M059J (cell line): ENCODE results near the gene CFDP1. TPM values are rescaled to one million over a fixed set of nuclear protein-coding genes. Genes with fewer than 3 reads are reported as not detected.

ENCODE experiments used
- DNase-seq: peaks from one replicate; pipeline ENCODE4 v3.0.0-alpha.2; 2012; ENCODE audit warnings: low read depth
- total RNA-seq: library from RNA; depleted of rRNA; stranded (reverse); fragments of >200 nt; shearing (Covaris generic); gene quantifications from 2 replicates; pipeline ENCODE4 v1.2.3, GENCODE V29; 2014

CFDP1 gene
- total RNA-seq, 1 experiment from 2014 or later = 111 TPM

DNA sequence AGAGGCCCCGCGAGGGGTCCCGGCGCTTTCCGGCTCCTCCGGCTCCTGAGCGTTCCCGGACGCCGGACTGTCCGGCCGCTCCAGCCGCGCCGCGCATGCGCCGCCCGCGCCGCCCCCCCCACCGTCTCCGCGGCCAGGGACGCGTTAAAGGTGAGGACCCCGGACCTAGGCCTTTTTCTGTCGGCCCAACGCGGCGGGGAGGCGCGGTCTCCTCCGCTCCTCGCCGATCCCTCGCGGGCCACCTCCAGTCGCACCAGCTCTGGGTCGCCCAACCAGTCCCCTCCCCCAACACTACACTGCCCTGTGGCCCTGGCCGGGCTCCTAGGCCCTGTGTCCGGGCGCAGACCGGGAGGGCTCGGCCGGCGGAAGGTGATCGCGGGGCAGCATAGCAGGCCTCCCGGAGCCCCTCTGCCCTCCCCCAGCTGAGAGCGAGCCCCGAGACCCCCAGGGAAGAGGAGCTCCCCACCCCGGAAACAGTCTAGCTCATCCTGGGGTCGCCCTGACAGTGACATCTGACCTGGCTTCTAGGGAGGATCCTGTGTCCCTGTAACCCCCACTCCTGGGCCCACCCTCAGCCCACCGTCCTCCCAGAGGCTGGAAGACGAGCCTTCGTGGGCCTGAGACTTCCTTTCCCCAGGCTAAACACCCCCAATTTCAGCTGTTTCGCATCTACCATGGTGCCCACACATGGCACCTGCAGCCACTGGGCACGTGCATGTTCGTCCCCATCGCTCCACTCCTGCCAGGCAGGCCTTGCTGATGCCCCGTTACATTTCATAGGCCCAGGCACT lies 167.2 kb downstream of the CFDP1 start:
- DNase-seq = peak; percentile 77

DNA sequence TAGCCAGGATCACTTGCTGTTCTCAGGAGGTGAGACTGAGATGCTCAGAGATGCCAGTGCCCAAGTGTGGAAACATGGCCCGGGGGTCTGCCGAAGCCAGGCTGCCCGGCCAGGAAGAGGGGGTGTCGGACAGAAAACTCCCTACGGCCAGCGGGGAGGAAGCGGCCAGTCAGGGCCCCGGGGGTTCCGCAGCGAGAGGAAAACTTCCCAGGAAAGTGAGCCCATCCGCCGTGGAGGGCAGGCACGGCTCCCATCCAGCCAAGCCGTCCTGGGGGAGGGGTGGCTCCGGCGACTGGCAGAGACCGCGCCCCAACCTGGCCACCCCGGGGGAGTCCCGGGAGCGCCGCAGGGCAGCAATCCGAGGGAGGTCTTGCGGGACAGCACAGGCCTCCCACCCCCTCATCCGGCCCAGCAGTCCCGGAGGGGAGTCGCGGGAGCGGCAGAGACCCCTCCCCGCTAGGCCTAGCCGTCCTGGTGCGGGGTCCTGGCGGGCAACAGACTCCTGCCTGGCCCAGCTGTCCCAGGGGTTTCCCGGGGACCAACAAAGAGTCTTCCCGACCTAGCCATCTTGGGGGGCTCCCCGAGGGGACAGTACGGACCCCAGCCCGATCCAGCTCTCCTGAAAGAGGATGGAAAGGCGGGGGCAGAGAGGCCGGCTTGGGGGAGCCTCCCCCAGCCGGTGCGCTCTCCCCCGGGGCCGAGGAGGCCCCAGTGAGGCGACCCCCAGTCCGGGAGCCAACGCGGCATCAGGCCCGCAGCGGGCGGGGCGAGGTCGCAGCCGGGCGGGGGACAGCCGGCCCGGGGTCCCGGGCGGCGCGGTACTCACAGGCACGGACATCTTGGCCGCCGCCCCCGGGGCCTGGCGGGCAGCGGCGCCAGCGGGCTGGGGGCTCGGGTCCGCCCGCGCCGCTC lies 168.0 kb downstream of the CFDP1 start:
- DNase-seq = peak; percentile 60

DNA sequence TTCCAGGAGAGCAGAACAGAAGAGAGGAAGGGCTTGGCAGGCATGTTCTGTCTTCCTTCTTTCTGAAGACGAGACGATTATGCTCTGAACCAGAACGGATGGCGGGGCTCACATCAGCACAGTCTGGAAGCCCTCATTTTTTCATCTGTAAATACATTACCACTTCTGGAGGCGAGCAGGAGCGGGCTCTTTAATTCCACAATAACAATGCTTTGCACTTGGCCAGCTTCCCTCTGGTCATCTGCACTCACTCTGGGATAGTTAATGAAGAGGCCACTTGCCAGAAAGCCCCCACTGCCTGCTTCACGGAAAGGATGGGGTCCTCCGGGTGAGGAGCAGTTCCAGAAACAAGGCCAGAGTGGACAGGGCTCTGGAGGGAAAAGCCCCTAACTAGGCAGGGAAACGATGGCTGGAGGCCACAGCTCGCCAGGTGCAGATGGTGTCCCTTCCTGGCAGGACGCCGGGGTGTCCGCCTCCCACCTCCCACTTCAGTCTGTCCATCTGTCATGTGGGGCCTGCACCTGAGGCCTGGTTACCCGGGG lies 168.8 kb downstream of the CFDP1 start:
- peak; percentile 57 for DNase-seq

DNA sequence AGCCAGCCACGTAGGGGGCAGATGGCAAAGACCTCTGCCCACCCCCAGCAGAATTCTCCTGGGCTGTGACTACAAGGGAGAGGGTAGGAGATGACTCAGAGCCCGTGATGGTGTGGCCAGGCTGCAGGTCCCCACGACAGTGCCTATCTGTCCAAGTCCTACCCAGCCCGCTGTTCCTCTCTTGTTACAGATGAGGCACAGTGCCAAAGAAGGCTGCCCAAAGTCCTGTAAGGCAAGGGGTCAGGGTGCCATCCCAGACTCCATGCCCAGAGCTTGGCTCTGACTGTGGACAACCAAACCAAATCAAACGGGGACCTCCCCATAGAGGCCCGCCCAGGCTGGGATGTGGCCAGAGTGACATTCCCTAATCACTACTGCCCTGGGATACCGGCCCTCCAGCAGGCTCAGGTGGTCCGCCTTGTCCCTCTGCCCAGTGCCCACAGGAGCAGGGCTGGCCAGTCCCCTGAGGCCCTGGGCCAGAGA lies 169.3 kb downstream of the CFDP1 start:
- peak; percentile 87 for DNase-seq

DNA sequence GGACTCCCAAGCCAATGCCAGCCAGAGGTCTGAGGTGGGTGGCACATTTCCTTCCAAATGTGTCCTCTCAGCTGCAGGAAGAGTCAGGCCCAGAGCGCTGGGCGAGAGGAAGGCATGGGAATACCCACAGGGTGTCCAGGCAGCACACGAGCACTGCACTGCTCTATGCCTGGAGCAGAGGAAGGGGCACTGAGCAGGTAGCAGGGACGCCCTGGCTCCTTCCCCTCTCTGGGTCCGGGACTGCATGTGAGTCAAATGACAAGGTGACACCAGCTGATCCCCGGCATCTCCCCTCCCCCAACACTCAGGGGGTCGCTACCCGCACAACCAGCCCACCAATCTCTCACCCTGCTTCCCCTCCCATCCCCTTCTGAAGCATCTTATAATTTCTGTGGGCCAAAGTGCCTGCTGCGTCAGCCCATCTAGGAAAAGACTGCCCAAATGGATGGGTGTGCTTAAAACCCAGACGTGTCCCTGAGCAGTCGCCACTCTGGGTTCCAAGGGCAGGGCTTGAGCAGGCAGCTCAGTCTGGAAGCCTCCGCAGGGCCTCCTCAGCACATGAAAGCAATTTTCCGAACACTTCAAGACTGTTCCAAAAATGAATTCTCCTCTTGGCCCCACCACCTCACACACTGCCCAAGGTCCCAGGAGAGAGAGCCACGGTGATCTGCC lies 169.9 kb downstream of the CFDP1 start:
- no peak for DNase-seq

DNA sequence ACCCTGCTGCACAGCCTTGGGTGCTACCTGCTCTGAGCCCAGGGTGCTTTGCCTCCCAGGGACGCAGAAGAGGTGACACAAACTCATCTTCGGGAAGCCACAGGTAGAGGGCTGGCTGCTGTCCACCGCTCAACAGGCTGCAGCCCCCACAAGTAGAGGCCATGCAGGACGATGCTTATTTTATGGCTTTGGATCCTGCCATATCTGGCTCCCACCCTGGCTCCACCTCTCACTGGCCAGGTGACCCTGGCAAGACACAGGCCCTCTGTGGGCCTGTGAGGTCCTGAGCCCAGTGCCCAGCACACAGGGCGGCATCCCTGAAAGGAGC lies 170.5 kb downstream of the CFDP1 start:
- no peak for DNase-seq

DNA sequence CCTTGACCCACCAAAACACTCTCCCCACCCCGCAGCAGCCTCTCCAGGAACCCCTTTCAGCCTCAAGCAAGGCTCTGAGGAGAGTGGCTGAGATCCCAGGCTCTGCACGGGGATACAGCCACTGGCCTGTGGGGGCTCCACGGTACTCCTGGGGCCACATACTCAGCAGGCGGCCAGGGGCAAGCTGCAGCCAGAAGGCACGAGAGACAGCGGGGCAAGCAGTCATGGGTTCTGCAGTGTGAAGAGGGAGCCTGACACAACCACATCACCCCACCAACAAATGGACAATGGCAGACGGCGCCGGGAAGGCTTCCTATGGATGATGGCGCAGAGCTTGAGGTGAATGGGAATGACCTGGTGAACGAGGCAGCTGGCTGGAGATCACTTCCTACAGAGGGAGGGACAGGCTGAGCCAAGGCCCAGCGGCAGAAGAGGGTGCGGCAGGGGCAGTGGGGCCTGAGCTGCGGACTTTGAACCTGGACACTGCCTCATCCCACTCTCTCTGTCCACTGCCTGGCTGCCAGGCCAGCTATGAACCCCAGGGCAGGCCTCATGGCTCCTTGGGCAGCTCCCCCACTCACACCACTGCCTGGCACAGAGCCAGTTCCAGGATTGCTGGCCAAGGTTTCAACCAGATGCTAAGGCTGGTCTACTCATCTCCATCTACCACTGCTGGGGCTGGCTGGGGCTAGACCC lies 171.1 kb downstream of the CFDP1 start:
- DNase-seq = no peak

DNA sequence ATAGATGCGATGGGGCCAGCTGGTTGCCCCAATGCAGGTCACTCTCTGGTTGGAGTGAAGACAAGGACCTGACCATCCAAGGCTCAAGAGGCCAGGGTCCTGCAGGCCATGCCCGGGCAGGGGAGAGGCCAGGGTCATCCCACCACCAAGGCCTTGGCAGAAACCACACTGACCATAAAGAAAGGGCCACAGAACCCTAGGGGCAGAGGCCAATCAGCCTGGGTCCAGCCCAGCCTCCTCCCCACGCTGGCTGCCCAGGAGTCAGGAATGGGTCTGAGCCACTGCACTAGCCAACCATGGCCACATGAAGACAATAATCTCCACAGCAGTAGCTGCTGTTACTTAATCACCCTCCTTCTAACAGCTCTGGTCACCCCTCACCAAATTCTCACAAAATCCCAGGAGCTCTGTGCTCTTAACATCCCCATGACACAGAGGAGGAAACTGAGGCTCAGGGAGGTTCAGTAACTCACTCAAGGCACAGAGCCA lies 171.7 kb downstream of the CFDP1 start:
- no peak for DNase-seq

DNA sequence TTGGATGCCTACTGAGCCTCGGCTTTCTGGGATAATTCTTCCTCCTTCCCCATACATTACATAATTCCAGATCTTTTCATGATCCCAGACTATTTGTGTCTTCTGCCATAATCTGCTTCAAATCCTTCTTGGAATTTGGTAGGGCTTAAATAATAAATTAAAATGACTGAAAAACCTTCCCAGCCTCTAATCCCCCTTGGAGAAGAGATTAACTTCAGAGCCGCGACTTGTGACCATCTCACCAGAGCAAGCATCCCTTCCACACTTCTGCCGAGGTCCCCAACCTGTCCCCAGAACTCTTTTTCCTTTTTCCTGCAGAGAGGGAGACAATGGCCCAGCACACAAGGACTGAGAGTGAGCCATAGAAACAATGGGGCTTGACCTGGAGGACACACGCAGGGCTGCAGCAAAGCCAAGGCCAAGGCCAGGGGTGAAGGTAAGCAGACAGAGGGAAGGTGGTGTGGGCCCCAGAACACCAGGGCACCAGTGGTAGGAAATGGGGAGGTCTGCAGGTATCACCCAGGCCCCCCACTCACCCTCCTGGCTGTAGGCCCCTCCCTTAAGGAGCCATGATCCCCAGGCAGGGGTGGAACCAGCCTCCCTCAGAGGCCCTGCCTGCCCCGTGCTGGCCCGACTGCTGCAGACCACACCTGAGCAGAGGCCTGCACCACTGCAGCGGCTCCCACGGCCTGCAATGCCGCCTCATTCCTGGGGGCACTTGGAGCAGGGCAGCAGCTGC lies 172.3 kb downstream of the CFDP1 start:
- no peak for DNase-seq

DNA sequence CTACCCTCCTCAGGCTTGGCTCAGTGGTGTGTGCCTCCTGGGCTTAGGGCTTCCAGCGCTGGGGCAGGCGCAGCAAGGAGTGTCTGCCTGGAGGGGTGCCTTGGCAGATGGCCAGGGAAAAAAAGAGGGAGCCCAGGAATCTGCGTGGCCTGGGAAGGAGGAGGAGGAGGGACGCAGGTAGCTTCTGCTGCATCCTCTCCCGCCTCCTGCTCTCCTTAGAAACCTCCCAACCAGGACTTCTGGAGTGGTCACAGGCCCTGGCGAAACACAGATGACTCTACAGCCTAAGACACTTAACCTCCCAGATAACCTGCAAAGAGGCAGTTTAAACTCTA lies 174.5 kb downstream of the CFDP1 start:
- DNase-seq = no peak

DNA sequence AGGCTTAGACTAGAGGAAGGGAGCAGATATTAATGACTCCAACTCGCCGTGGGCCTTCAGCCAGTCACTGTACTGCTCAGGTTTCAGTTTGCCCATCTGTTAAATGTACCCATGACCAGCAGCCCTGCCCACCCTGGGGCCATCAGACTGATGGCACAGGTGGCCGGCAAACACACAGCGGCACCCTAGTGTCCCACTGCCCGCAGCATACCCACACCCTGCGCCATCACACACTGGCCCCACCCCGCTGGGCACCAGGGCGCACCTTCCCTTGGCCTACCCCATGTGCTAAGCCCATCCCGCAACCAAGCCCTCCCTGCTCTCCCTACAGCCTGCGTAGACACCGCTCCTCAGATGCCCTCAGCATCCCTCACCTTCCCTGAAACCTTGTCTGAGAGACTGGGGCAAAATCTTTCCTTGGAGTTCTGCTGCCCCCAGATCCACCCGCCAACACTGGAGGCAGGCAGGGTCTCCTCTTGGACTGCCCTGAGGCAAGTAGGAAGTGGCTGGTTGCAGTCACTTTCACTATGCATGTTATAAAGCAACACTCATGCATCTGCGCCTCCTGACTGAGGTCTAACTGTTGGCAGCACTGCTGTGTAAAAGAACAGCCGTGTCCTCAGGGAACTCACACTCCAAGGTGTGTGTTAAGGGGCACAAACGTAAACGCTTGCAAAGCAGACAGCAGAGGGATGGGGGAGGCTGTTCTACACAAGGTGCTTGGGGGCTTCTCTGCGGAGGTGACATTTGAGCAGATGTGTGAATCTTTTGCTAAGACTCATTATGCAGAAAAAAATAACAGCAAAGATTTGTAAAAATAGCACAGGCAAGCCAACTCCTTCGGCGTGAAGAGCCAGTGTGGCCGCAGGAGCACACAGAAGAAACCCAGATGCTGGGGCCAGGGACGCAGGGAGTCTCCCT lies 175.2 kb downstream of the CFDP1 start:
- DNase-seq = peak; percentile 32

DNA sequence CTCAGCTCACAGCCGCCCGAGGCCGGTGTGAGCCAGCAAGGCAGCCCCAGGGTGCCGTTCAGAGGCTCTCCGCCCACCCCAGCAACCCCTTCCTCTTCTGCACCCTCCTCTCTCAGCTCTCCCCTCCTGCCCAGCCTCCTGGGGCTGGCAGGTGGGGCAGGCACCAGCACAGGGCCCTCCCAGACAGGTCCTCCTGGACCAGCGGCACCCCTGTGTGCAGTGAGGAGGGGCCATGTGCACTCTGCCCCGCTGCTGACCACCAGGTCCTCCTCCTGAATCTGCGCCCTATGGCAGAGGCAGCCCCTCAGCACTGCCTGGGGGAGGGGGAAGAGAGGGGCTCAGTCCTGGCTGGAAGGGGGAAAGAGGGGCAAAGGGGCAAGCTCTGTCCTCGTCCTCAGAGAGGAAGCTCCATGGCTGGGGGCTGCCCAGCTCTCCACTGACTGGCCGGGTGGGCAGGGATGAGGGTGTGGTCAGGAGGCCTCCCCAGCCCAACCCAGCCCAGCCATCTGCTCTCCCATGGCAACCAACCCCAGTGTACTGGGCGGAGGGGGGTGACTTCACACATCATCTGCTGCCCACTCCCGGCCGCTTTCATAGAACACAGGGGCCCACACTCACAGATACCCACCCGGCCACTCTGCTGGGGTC lies 176.5 kb downstream of the CFDP1 start:
- no peak for DNase-seq

DNA sequence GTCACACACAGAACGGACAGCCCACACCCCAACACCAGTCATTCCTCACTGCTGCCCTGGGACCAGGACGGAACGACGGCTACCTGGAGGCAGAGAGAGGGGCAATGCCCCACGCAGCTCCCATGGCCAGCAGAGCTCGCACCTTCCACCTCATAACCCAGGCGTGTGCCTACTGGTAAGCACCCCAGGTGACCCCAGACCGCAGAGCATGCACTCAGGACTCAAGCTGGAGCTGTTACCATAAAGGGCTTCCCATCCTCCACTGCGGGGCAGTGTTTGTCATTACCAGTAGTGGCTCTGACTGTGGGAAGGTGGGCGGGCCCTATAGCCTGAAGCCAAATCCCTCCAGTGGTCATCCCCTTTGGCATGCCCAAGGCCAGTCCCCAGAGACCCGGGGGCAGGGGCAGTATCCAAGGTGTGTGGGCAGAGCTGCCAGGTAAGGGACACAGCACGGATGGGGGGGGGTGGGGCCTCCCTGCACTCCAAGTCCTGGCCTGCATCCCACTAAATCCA lies 177.2 kb downstream of the CFDP1 start:
- DNase-seq = no peak

DNA sequence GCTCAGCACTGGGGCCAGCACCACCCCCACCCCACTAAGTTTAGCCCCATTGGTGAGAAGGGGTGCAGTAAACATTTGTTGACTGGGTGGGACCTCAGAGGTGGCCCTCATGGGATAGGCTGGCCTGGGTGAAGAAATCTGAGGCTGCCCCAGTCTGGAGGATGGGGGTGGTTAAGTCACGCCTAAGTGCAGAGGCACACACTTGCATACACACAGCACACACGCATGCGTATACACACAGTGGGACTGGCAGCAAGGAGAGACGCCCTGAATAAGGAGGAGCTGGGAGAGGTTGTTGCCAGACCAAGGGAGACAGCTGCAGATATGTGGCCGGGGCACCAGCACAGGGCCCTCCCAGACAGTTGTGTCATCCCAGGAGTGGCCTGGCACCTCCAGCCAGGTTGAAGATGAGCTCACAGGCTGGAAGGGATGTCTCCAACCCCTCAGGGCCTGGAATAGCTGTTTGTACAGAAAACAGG lies 178.9 kb downstream of the CFDP1 start:
- DNase-seq = peak; percentile 74

DNA sequence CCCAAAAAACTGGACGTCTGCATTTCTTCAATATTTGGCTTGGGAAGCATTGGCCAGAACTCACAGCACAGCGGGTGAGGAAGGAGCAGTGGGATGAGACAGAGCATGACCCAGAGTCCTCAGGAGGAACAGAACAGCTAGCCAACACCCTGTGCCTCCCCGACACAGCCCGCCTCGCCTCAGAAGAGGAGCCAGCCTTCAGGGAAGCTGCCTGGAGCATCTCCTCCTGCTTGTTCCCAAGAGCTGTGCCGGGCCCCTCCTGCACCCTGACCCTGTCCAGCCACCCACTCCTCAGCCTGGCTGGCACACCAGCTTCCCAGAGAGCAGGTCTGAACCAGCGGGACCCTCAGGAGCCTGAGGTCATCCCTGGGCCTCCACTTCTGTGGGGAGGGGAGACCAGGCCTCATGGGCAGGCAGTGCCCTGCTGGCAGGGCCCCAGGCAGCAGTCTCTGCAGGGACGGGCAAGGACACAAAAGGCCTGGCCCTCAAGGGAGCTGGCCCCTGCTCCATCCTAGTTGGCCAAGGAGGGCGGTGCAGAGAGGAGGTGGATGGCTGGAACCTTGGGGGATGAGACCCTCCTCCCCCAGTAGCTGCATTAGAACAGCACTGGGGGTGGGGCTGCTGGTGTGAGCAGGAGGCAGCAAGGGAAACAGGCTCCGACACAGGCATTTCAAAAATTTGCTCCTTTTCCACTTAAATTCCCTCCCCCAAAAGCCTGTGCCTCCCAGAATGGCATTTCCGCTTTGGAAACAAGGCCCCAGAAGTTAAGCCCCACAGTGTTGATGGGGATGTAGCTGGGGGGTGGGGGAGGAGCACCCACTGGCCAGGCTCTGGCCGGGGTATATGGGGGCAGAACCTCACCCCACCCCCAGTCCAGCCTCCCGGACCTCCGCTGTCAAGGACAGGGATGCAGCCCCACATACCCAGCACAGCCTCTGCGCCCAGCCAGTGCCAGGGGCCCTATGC lies 180.1 kb downstream of the CFDP1 start:
- peak; percentile 75 for DNase-seq

DNA sequence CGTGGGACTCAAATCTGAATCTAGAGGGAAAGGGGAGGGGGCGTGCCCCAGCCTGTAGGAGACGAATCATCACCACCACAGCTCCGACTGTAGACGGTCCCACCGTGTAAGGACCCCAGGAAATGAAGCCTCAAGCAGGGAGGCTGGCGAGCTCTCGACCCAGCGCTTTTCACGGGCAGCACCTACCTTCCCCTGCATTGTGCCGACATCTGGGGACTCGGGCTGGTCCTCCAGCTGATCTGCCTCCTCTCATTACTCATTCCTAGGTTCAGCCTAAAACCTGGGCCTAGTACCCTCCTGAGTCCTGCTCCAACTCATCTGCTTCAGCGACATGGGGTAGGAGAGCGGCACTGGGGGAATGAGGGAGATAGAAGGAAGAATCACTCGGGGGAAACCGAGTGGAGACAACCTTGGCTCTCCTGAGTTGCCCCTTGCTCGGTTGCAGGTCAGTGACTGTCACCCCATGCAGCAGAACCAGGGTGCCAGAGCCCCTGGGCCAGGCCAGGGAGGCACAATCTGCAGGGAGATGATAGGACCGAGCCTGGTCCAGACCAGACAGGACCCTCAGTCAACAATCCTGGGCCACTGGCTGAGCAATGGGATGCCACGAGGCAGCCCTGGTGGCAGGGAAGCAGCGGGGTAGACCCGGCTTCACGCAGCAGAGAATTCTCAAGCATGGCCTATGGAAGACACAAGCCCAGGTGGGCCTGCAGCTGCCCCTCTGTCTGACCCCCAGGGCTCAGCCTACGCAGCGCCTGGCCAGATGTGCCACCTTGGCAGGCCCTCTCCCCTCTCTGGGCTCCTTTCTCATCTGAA lies 181.0 kb downstream of the CFDP1 start:
- DNase-seq = no peak
